ENCODE measurements around the gene PTPRD.

DNA sequence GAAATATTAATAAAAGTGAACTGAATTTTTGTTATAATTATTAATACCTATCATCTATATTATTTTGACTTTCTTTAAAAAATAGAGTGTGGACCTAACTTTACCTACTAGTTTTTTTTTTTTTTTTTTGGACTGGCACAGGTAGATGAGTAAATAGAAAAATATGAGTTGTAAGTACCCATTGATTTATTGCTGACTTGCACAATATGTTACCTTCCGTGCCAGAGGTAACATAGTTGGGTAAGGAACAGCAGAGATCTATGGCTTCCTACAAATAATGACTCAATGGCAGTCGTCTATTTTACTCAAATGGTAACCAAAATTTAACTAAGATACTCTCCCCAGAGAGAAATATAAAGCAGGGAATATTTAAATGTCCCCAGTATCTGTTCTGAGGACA, 1212.8 kb downstream of the PTPRD start:
- TF ChIP-seq EZH2 (IDR thresholded peaks at IDR 0.05; ENCODE audit: low read depth, unreplicated experiment) (no peak), POLR2AphosphoS5 (IDR thresholded peaks at IDR 0.05; ENCODE audit: low read depth) (no peak), EZH2phosphoT487 (IDR thresholded peaks at IDR 0.05; ENCODE audit: unreplicated experiment) (no peak), STAT1 (IDR thresholded peaks at IDR 0.05; ENCODE audit: unreplicated experiment) (no peak), ZNF114 (CRISPR knock-in tag; IDR thresholded peaks at IDR 0.05) (no peak)
- TF ChIP-seq, protein P1, sequence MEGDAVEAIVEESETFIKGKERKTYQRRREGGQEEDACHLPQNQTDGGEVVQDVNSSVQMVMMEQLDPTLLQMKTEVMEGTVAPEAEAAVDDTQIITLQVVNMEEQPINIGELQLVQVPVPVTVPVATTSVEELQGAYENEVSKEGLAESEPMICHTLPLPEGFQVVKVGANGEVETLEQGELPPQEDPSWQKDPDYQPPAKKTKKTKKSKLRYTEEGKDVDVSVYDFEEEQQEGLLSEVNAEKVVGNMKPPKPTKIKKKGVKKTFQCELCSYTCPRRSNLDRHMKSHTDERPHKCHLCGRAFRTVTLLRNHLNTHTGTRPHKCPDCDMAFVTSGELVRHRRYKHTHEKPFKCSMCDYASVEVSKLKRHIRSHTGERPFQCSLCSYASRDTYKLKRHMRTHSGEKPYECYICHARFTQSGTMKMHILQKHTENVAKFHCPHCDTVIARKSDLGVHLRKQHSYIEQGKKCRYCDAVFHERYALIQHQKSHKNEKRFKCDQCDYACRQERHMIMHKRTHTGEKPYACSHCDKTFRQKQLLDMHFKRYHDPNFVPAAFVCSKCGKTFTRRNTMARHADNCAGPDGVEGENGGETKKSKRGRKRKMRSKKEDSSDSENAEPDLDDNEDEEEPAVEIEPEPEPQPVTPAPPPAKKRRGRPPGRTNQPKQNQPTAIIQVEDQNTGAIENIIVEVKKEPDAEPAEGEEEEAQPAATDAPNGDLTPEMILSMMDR (conservative IDR thresholded peaks at IDR 0.05; ENCODE audit: low read depth in 2 of 2): no peak
- TF ChIP-seq, protein P2, sequence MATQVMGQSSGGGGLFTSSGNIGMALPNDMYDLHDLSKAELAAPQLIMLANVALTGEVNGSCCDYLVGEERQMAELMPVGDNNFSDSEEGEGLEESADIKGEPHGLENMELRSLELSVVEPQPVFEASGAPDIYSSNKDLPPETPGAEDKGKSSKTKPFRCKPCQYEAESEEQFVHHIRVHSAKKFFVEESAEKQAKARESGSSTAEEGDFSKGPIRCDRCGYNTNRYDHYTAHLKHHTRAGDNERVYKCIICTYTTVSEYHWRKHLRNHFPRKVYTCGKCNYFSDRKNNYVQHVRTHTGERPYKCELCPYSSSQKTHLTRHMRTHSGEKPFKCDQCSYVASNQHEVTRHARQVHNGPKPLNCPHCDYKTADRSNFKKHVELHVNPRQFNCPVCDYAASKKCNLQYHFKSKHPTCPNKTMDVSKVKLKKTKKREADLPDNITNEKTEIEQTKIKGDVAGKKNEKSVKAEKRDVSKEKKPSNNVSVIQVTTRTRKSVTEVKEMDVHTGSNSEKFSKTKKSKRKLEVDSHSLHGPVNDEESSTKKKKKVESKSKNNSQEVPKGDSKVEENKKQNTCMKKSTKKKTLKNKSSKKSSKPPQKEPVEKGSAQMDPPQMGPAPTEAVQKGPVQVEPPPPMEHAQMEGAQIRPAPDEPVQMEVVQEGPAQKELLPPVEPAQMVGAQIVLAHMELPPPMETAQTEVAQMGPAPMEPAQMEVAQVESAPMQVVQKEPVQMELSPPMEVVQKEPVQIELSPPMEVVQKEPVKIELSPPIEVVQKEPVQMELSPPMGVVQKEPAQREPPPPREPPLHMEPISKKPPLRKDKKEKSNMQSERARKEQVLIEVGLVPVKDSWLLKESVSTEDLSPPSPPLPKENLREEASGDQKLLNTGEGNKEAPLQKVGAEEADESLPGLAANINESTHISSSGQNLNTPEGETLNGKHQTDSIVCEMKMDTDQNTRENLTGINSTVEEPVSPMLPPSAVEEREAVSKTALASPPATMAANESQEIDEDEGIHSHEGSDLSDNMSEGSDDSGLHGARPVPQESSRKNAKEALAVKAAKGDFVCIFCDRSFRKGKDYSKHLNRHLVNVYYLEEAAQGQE (IDR thresholded peaks at IDR 0.05; ENCODE audit: unreplicated experiment): no peak
- TF ChIP-seq, protein P3, sequence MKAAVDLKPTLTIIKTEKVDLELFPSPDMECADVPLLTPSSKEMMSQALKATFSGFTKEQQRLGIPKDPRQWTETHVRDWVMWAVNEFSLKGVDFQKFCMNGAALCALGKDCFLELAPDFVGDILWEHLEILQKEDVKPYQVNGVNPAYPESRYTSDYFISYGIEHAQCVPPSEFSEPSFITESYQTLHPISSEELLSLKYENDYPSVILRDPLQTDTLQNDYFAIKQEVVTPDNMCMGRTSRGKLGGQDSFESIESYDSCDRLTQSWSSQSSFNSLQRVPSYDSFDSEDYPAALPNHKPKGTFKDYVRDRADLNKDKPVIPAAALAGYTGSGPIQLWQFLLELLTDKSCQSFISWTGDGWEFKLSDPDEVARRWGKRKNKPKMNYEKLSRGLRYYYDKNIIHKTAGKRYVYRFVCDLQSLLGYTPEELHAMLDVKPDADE (IDR thresholded peaks at IDR 0.05): no peak
- TF ChIP-seq, protein P4, sequence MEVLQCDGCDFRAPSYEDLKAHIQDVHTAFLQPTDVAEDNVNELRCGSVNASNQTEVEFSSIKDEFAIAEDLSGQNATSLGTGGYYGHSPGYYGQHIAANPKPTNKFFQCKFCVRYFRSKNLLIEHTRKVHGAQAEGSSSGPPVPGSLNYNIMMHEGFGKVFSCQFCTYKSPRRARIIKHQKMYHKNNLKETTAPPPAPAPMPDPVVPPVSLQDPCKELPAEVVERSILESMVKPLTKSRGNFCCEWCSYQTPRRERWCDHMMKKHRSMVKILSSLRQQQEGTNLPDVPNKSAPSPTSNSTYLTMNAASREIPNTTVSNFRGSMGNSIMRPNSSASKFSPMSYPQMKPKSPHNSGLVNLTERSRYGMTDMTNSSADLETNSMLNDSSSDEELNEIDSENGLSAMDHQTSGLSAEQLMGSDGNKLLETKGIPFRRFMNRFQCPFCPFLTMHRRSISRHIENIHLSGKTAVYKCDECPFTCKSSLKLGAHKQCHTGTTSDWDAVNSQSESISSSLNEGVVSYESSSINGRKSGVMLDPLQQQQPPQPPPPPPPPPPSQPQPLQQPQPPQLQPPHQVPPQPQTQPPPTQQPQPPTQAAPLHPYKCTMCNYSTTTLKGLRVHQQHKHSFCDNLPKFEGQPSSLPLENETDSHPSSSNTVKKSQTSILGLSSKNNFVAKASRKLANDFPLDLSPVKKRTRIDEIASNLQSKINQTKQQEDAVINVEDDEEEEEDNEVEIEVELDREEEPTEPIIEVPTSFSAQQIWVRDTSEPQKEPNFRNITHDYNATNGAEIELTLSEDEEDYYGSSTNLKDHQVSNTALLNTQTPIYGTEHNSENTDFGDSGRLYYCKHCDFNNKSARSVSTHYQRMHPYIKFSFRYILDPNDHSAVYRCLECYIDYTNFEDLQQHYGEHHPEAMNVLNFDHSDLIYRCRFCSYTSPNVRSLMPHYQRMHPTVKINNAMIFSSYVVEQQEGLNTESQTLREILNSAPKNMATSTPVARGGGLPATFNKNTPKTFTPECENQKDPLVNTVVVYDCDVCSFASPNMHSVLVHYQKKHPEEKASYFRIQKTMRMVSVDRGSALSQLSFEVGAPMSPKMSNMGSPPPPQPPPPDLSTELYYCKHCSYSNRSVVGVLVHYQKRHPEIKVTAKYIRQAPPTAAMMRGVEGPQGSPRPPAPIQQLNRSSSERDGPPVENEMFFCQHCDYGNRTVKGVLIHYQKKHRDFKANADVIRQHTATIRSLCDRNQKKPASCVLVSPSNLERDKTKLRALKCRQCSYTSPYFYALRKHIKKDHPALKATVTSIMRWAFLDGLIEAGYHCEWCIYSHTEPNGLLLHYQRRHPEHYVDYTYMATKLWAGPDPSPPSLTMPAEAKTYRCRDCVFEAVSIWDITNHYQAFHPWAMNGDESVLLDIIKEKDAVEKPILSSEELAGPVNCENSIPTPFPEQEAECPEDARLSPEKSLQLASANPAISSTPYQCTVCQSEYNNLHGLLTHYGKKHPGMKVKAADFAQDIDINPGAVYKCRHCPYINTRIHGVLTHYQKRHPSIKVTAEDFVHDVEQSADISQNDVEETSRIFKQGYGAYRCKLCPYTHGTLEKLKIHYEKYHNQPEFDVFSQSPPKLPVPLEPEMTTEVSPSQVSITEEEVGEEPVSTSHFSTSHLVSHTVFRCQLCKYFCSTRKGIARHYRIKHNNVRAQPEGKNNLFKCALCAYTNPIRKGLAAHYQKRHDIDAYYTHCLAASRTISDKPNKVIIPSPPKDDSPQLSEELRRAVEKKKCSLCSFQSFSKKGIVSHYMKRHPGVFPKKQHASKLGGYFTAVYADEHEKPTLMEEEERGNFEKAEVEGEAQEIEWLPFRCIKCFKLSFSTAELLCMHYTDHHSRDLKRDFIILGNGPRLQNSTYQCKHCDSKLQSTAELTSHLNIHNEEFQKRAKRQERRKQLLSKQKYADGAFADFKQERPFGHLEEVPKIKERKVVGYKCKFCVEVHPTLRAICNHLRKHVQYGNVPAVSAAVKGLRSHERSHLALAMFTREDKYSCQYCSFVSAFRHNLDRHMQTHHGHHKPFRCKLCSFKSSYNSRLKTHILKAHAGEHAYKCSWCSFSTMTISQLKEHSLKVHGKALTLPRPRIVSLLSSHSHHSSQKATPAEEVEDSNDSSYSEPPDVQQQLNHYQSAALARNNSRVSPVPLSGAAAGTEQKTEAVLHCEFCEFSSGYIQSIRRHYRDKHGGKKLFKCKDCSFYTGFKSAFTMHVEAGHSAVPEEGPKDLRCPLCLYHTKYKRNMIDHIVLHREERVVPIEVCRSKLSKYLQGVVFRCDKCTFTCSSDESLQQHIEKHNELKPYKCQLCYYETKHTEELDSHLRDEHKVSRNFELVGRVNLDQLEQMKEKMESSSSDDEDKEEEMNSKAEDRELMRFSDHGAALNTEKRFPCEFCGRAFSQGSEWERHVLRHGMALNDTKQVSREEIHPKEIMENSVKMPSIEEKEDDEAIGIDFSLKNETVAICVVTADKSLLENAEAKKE (CRISPR knock-in tag; IDR thresholded peaks at IDR 0.05): no peak
